ENCODE measurements around the gene MEA1.
"Not testable (repeated sequence)": the region's sequence is repeated elsewhere in the genome, so short reads cannot be mapped to it uniquely, and the experiment has no call there.

The MEA1 gene

DNA sequence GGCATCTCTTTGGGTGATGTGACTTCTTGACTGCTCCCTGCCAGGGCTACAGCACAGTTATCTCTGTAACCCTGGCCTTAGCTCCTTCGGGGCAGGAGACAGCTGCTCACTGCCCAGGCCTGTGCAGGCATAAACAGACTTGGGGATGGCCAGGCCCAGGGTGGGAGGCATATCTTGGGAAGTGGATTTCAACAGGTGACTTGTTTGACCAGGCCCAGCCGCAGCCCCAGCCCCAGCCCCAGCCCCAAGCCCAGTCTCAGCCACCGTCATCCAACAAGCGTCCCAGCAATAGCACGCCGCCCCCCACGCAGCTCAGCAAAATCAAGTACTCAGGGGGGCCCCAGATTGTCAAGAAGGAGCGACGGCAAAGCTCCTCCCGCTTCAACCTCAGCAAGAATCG, 7.5 kb downstream of the MEA1 start:
- DNase-seq, result no peak

GRCh38 chr6:43005844-43006243, 7.9 kb downstream of the MEA1 start:
- no peak for DNase-seq

DNA sequence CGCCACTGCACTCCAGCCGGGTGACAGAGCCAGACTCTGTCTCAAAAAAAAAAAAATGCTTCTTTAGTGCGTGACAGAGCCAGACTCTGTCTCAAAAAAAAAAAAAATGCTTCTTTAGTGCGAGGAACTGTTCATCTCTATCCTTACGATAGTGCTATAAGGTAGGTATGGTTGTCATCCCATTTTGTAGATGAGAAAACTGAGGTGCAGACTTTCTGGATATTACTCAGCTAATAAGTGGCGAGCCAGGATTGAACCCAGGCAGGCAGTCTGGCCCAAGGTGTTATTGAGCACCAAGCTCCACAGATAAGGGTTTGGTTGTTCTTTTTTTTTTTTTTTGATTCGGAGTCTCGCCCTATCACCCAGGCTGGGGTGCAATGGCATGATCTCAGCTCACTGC, 11.9 kb downstream of the MEA1 start:
- no peak for DNase-seq

DNA sequence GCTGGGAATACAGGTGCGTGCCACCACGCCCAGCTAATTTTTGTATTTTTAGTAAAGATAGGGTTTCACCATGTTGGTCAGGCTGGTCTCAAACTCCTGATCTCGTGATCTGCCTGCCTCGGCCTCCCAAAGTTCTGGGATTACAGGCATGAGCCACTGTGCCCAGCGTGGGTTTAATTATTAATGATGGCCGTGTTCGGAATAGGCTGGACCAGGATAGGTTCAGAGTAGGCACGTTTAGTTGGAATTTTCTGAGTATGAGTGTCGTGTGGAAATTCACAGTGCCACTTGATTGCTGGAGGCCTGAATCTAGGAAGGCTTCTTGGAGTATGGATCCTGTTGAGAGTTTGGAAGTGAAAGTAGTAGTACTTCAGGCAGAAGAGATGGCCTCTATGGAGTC, 15.5 kb downstream of the MEA1 start:
- DNase-seq, result not testable (repeated sequence)

GRCh38 chr6:42996513-42996912, 17.2 kb downstream of the MEA1 start:
- DNase-seq, result no peak

- no peak for DNase-seq
These were observed 20.3 kb downstream of the MEA1 start for GRCh38 chr6:42993445-42993844.

- no peak for DNase-seq
These were observed 23.8 kb downstream of the MEA1 start for GRCh38 chr6:42989923-42990322.

DNA sequence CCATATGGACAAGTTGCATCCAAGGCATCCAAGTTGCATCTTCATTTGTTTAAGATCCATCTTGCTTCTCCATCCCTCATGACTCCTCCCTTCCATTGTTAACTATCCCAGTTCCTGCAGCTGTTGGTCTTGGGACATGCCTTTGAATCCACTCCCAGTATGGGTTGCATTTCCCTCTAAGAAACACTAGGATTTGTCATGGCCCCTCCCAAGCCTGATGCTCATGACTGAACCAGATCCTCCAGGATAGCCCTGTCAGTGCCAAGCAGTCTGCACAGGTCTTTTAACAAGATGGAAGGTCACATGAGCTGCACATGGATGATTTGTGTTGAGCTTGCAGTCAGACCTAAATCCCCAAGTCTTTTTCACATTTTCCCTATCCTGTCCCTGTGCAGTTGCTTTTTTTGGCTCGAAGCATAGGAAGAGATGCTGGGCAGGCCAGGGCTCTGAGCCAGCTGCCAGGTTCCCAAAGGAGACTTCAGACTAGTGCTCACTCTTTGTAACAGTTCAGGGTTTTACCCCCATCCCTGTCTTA, 25.2 kb downstream of the MEA1 start:
- no peak for DNase-seq

- no peak for DNase-seq
These were observed 26.0 kb downstream of the MEA1 start for GRCh38 chr6:42987533-42988451.

GRCh38 chr6:42984924-42985475, 28.7 kb downstream of the MEA1 start:
- no peak for DNase-seq

GRCh38 chr6:42984001-42984923, 29.5 kb downstream of the MEA1 start, which contains the start of gene PPP2R5D:
Gene PPP2R5D, plus strand, starts transcription at chr6:42984570. Its CDS starts 108 bp downstream, at chr6:42984678.
- DNase-seq, result peak; percentile 98

GRCh38 chr6:42981836-42982235, 31.9 kb downstream of the MEA1 start:
- no peak for DNase-seq

- no peak for DNase-seq
These were observed 34.1 kb downstream of the MEA1 start for GRCh38 chr6:42979523-42980177.

DNA sequence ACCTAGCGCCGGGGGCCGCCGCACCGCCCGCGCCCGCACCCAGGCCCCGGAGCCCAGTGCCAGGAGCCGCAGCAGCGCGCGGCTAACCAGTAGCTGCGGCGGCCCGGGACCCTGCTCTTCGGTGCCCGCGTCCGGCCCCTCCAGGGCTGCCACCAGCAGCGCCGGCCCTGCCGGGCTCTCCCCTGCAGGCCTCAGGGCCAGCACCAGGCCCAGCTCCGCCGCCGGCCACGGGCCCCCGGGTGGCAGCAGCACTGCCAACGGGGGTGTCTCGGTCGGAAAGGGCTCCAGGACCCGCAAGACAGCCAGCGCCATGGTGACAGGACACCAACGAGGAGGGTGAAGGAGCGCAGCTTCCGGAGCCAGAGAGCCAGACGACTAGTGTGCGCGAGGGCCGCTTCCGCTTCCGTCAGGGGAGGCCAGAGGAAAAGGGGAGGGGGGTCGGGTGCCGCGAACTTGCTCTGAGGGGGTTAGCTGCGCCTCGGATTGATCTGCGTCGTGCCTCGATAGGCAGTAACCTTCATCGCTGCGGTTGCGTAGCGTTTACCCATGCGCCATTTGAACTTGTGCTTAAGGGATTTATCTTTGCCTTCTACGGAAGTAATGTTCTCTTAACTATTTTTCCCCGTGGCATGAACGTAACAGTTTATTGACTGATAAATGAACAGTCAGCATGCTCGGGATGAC, 34.8 kb downstream of the MEA1 start, which contains the start of gene PEX6:
PEX6 (minus strand) TSS at position 343 of the 684 bp plus-strand sequence; CDS start at position 312, 31 bp downstream.
- DNase-seq, result peak; percentile 95

DNA sequence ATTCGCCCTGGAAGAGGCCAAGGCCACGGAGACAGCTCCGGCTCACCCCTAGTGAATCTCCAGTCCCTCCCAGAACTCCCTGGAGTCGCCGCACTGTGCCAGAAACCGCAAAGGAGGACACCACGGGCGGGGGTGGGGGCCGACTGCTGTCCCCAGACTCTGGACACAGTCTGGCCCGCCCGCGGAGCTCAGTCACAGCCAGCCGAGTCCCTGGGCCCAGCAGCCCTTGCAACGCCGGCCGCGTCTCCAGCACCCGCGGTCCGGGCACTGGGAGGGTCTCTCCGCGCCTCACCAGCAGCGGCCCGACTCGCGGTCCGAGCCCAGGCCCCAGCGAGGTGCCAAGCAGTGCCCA, 35.3 kb downstream of the MEA1 start:
- no peak for DNase-seq

DNA sequence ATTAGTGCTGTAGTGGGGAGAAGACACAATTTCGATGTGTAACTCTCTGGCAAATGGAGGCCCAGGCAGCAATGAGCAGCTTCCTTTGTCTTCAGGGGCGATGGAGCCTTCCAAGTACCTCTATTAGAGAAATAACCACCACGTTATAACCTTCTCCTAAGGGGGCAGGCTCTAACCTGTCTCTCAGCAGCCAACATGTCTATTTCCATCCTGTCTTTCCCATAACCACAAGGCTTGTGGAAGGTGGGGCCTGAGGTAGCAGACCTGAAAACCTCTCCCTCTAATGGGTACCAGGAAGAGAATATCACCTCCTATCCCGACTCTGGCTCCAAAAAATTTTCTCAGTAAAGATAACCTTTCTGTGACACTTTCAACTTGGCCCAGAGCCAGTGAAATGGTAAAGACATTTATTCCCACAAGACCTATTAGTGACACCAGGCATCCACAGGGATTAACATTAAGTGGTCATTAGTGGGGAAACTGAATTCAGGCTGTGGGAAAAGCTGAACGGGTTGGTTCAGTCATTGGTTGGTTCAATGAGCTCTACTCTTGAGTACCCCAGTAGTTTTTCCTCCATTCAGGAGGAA, 38.7 kb downstream of the MEA1 start:
- no peak for DNase-seq

GRCh38 chr6:42973926-42974325, 39.8 kb downstream of the MEA1 start:
- DNase-seq, result no peak

DNA sequence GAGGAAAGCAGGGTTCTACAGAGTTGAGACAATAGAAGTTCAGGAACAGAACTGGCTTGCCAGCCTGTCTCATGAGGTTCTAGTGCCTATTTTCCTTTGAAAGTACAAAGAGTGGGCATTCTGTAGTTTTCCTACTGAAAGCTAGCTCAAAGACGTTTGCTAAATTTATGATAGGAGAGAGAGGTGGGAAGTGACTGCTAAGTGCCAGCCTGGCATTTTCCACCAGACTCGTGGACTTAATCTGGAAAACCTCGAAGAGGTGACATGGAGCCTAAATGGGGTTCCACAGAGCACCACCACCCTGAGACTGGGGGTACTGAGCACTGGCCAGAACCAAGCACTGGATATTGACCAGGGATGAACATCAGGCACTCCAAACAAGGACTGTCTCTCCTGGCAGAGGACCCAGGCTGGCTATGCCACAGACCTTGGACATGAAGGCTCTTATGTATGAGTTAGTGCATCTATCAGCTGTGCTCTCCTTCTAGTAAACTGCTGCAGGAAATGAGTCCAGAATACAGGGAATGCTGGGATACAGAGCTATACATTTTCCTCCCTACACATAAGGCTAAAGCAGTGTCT, 41.9 kb downstream of the MEA1 start:
- DNase-seq, result no peak

GRCh38 chr6:42970871-42971612, 42.7 kb downstream of the MEA1 start:
- DNase-seq, result no peak

DNA sequence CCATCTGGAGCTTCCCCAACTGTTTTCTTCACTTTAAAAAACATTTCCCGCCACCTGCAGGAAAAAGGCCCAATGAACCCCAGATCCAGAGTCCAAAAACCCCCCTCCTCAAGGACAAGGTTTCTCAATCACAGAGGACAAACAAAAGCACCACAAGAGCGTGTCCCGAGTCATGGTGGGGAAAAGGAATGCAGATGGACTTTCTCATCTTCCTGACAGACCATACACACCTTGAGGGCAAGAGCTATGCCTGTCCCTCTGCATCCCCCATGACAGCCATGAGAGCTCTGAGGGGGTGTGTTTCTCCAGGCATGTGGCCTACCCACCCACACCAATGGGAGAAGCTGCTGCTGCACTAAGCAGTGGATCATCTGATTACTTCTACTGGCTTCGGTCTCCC, 43.8 kb downstream of the MEA1 start:
- DNase-seq, result no peak

Measured in CD4-positive, alpha-beta T cell treated with Interleukin-15 for 1 hour (primary cell).